ENCODE data around the gene ARHGAP26.

Gene ARHGAP26

DNA sequence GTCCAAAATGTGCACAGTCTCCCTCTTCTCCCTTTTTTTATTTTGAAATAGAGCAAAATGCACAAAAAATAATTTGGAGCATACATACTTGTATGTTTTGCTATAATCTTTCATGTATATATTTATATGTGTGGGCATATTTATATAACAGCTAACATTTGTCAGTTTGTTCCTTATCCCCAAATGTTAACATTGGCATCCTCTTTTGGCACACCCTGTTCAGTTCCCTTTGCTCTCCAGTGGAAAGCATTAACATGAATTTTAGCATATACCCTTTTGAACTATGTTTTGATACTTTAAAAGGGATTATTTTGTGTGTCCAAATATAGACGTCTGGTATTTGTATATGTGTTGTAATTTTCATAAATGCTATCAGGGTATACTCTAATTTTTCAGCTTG lies 306.2 kb downstream of the ARHGAP26 start:
- TF ChIP-seq, protein P1, sequence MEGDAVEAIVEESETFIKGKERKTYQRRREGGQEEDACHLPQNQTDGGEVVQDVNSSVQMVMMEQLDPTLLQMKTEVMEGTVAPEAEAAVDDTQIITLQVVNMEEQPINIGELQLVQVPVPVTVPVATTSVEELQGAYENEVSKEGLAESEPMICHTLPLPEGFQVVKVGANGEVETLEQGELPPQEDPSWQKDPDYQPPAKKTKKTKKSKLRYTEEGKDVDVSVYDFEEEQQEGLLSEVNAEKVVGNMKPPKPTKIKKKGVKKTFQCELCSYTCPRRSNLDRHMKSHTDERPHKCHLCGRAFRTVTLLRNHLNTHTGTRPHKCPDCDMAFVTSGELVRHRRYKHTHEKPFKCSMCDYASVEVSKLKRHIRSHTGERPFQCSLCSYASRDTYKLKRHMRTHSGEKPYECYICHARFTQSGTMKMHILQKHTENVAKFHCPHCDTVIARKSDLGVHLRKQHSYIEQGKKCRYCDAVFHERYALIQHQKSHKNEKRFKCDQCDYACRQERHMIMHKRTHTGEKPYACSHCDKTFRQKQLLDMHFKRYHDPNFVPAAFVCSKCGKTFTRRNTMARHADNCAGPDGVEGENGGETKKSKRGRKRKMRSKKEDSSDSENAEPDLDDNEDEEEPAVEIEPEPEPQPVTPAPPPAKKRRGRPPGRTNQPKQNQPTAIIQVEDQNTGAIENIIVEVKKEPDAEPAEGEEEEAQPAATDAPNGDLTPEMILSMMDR (IDR thresholded peaks at IDR 0.05; ENCODE audit: borderline replicate concordance, insufficient read depth, low read depth, low read length) = no peak
- H3K4me3 ChIP-seq (ENCODE audit: low read depth, low read length) = no peak overlapping the region

DNA sequence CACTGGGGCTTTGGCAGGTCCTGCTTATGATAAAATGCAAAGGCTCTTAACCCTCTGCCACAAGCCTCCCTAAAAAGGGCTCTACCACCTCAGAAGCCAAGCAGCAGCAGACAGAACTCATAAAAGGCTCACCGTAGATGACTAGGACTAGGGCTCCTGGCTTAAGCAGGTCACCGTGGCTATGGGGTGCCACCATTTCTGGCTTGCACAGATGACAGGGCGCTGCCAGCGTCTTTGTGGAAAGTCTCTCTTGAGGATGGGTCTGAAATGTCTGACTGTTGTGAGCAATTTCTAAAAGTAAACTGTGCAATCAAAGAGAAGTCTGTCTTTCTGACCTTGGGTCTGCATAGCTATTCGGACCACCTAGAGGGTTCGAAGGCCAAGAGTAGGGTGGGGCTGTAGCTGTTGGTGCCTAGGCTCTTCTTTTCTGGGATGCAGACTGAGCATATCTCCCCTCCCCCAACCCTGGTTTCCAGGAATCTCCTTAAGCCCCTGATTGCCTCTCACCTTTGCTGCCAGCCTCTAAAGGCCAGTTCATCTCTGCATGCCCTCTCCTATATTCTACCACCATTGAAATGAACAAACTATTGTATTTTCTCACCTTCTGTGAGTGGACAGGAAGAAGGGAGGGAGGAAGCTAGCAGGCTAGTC lies 307.4 kb downstream of the ARHGAP26 start:
- TF ChIP-seq, protein P1 (IDR thresholded peaks at IDR 0.05; ENCODE audit: borderline replicate concordance, insufficient read depth, low read depth, low read length) = no peak
- H3K4me3 ChIP-seq (ENCODE audit: low read depth, low read length) = no peak overlapping the region

DNA sequence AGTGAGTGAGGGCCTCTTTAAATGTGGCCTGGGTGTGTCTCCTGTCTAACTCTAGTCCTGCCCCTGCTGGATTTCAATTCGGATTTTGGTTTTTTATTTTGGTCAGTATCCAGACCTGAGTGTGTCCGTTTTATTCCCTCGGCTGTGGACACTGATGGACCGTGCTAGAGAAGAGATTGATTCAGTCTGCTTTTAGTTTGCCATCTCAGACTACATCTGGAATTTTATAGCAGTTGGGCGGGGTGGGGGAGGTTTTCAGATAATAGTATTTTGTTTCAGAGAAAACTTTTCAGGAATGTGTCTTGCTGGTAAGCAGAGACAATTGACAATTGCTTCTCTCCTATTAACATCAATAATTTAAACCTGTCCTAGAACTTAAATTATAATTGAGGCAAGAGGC lies 308.1 kb downstream of the ARHGAP26 start:
- H3K4me3 ChIP-seq (ENCODE audit: low read depth, low read length) = no peak overlapping the region
- TF ChIP-seq, protein P1 (IDR thresholded peaks at IDR 0.05; ENCODE audit: borderline replicate concordance, insufficient read depth, low read depth, low read length) = no peak

DNA sequence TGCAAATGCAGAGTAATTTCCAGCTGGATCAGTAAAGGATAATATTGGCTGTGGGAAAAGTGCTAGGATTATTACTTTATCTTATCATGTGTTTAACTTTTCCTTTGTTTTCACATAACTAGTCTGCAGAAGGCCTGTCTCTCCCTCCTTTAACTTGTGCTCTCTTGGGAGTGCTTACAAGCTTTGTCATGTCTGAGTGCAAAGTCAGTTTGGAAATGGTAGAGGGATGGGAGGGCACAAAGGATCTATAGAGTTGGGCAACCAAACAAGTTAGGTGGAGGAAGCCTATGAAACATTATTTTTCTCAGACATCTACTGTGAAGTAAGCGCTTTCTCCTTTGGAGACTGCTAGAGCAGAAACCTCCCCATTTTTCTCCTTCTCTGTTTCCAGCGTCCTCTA lies 308.8 kb downstream of the ARHGAP26 start:
- TF ChIP-seq, protein P1 (IDR thresholded peaks at IDR 0.05; ENCODE audit: borderline replicate concordance, insufficient read depth, low read depth, low read length) = no peak
- no peak overlapping the region for H3K4me3 ChIP-seq (ENCODE audit: low read depth, low read length)

DNA sequence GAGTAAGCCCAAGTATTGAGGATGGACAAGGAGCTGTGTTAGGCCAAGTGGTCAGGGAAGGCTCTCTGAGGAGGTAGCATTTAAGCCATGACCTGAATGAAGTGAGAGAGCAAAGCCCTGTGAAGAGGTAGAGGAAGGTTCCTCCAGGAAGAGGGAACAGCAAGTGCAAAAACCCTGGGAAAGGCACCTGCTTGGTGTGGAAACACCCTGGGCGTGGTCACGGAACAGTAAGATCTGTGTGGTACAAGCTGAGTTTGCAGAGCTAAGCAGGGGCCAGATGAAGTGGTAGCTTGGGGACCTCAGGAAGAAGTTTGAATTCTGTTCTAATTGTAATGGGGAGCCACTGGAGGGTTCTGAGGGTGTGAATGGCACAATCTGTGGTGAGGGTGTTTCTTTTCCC lies 310.2 kb downstream of the ARHGAP26 start:
- no peak overlapping the region for H3K4me3 ChIP-seq (ENCODE audit: low read depth, low read length)
- TF ChIP-seq, protein P1 (IDR thresholded peaks at IDR 0.05; ENCODE audit: borderline replicate concordance, insufficient read depth, low read depth, low read length) = no peak

DNA sequence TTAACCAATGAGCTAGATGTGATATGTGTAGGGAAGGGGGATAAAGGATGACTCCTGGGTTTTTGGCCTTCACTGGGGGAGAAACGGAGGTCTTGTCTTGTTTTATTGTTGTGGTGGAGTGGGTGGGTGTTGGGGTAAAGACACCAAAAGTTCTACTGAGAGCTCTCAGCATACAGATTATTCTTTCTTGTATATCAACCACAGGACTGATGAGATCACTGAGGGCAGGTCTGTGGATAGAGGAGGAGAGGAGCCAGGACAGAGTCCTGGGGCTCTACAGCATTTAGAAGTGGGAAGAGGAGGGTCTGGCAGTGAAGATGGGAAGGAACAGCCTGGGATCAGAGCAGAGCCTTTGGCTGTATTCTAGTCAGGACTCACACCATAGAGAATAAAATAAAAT lies 310.8 kb downstream of the ARHGAP26 start:
- TF ChIP-seq, protein P1 (IDR thresholded peaks at IDR 0.05; ENCODE audit: borderline replicate concordance, insufficient read depth, low read depth, low read length) = no peak

DNA sequence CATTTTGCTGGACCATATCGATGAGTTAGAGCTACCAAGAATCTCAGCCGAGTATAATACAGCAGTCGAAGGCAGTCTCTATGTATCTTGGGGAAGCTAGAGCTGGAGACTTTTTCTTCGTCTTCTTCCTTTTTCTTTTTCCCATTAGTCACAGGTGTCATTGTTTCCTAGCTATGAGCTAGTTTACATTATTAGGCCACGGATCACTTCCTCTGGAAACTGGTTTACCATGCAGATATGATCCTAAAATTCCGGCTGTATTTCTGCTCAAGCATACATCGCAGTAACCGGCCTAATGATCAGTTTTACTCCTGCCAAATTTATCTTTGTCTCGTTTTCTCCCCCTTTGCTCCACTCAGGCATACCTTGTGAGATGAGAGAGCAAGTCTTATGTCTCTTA lies 312.8 kb downstream of the ARHGAP26 start:
- H3K4me3 ChIP-seq (ENCODE audit: low read depth, low read length) = no peak overlapping the region
- TF ChIP-seq, protein P1 (IDR thresholded peaks at IDR 0.05; ENCODE audit: borderline replicate concordance, insufficient read depth, low read depth, low read length) = no peak

More for the DNA sequence above, 310.8 kb downstream of the ARHGAP26 start:
- H3K4me3 ChIP-seq (ENCODE audit: low read depth, low read length) = no peak overlapping the region
